Endodermal cell (in vitro differentiated cells): Measurements from ENCODE around the gene S1PR1. TPM values are rescaled to one million over a fixed set of nuclear protein-coding genes. Genes with fewer than 3 reads are reported as not detected.
"Not testable (repeated sequence)": the region's sequence is repeated elsewhere in the genome, so short reads cannot be mapped to it uniquely, and the experiment has no call there.

ENCODE experiments used
- DNase-seq: peaks from one replicate; pipeline ENCODE4 v3.0.0-alpha.2; 2017
- H3K27ac ChIP-seq: 2 replicates; pipeline ENCODE4 v1.5.1; 2013; ENCODE audit warnings: mild to moderate bottlenecking, low read depth, low read length, moderate library complexity
- H3K27me3 ChIP-seq: 2 replicates; pipeline ENCODE4 v1.6.1; 2013; ENCODE audit warnings: mild to moderate bottlenecking, low read length, moderate library complexity; ENCODE audit not compliant: insufficient read depth, control insufficient read depth, poor library complexity, severe bottlenecking
- H3K36me3 ChIP-seq: 2 replicates; pipeline ENCODE4 v1.7.0; 2013; ENCODE audit warnings: mild to moderate bottlenecking, low read length, moderate library complexity; ENCODE audit not compliant: control insufficient read depth, insufficient read depth
- H3K4me1 ChIP-seq: one replicate; pipeline ENCODE4 v1.7.0; 2013; ENCODE audit warnings: low read length; ENCODE audit not compliant: control insufficient read depth, insufficient read depth
- H3K4me3 ChIP-seq: 2 replicates; pipeline ENCODE4 v1.5.1; 2013; ENCODE audit warnings: mild to moderate bottlenecking, low read length, moderate library complexity
- H3K9ac ChIP-seq: 2 replicates; pipeline ENCODE4 v1.6.1; 2013; ENCODE audit warnings: mild to moderate bottlenecking, low read length, moderate library complexity; ENCODE audit not compliant: poor library complexity, severe bottlenecking; ENCODE audit errors: extremely low read depth
- H3K9me3 ChIP-seq: 2 replicates; pipeline ENCODE4 v1.6.1; 2013; ENCODE audit warnings: mild to moderate bottlenecking, low read length, moderate library complexity; ENCODE audit not compliant: control insufficient read depth
- H3K27ac Mint-ChIP-seq: 2 replicates; pipeline ENCODE4 v1.8.0; 2020; ENCODE audit warnings: mixed read lengths
- H3K27me3 Mint-ChIP-seq: 2 replicates; pipeline ENCODE4 v1.8.0; 2021; ENCODE audit warnings: mild to moderate bottlenecking, mixed read lengths; ENCODE audit not compliant: insufficient read depth
- H3K36me3 Mint-ChIP-seq: 2 replicates; pipeline ENCODE4 v1.8.0; 2020; ENCODE audit warnings: low read depth, mixed read lengths
- H3K4me1 Mint-ChIP-seq: 2 replicates; pipeline ENCODE4 v1.8.0; 2020; ENCODE audit warnings: mixed read lengths
- H3K4me3 Mint-ChIP-seq: 2 replicates; pipeline ENCODE4 v1.8.0; 2020; ENCODE audit warnings: mild to moderate bottlenecking, moderate library complexity, mixed read lengths
- H3K9me3 Mint-ChIP-seq: 2 replicates; pipeline ENCODE4 v1.8.0; 2020; ENCODE audit warnings: mild to moderate bottlenecking, mixed read lengths
- CTCF ChIP-seq: fragments of 200-600 bp; sonication (generic); conservative IDR thresholded peaks from 2 replicates; pipeline ENCODE4 v1.5.0; 2021; ENCODE audit warnings: antibody characterized with exemption, mild to moderate bottlenecking
- WGBS, 2 experiments: methylation state at CpG; one replicate each; pipeline versions ENCODE4 v1.1.5 to v1.1.7; 2013; ENCODE audit warnings: missing lambda C conversion rate in 2 of 2, mixed read lengths in 1 of 2; ENCODE audit not compliant: insufficient coverage in 1 of 2, insufficient read length in 1 of 2; 5-methylcytosine and 5-hydroxymethylcytosine counted together
- total RNA-seq, 2 donors: library from RNA; stranded (reverse); fragmentation: NEBNext Ultra II Directional in 1 of 2; extraction: Animal tissue kit (Norgen Biotek cat#: 25700) in 1 of 2; gene quantifications; 2 replicates in 1 of 2; 3 replicates in 1 of 2; pipeline ENCODE4 v1.2.1, GENCODE V29; 2021

Gene S1PR1
- total RNA-seq, 2 donors from 2014 or later: 0.35 to 0.53 TPM

GRCh38 chr1:101215363-101216011 is 21.3 kb upstream of the S1PR1 start:
- no peak overlapping the region for H3K27ac ChIP-seq
- no peaks in the 10 kb centered on the region for H3K27me3 ChIP-seq
- no peaks in the 10 kb centered on the region for H3K9me3 ChIP-seq
- no peak for TF ChIP-seq CTCF
- H3K4me3 ChIP-seq: no peak overlapping the region
- DNase-seq: no peak
- H3K27ac Mint-ChIP-seq: no peak overlapping the region
- no peak overlapping the region for H3K4me3 Mint-ChIP-seq
- no peaks in the 10 kb centered on the region for H3K36me3 Mint-ChIP-seq
- 91 to 99% methylated on average over 2 to 6 of the region's 6 CpGs for WGBS, 2 experiments
- peaks cover 6% of the 10 kb centered on the region for H3K4me1 Mint-ChIP-seq
- H3K9me3 Mint-ChIP-seq: no peaks in the 10 kb centered on the region
- H3K4me1 ChIP-seq: peaks cover 4% of the 10 kb centered on the region
- H3K9ac ChIP-seq: no peak overlapping the region
- H3K36me3 ChIP-seq: no peaks in the 10 kb centered on the region
- H3K27me3 Mint-ChIP-seq: no peaks in the 10 kb centered on the region

- no peaks in the 10 kb centered on the region for H3K27me3 Mint-ChIP-seq
- WGBS, 2 experiments: 89% methylated on average over 2 of the region's 2 CpGs; no CpG with 5 or more reads in 1 of the 2 experiments
- H3K9ac ChIP-seq: no peak overlapping the region
- H3K4me1 Mint-ChIP-seq: peaks cover 6% of the 10 kb centered on the region
- no peaks in the 10 kb centered on the region for H3K27me3 ChIP-seq
- TF ChIP-seq CTCF: no peak
- no peak overlapping the region for H3K27ac Mint-ChIP-seq
- no peaks in the 10 kb centered on the region for H3K9me3 Mint-ChIP-seq
- H3K36me3 Mint-ChIP-seq: no peaks in the 10 kb centered on the region
- H3K4me3 ChIP-seq: no peak overlapping the region
- no peaks in the 10 kb centered on the region for H3K9me3 ChIP-seq
- no peak overlapping the region for H3K27ac ChIP-seq
- DNase-seq: no peak
- H3K36me3 ChIP-seq: no peaks in the 10 kb centered on the region
- peaks cover 4% of the 10 kb centered on the region for H3K4me1 ChIP-seq
- no peak overlapping the region for H3K4me3 Mint-ChIP-seq
These were observed 20.2 kb upstream of the S1PR1 start for GRCh38 chr1:101216623-101217022.

- Histone ChIP-seq H3K36me3 (no peaks in the 10 kb centered on the region), H3K27ac (no peak overlapping the region), H3K4me1 (peaks cover 4% of the 10 kb centered on the region), H3K4me3 (no peak overlapping the region), H3K27me3 (no peaks in the 10 kb centered on the region), H3K9ac (no peak overlapping the region), H3K9me3 (no peaks in the 10 kb centered on the region)
- no peak overlapping the region for H3K27ac Mint-ChIP-seq
- H3K36me3 Mint-ChIP-seq: no peaks in the 10 kb centered on the region
- no peaks in the 10 kb centered on the region for H3K27me3 Mint-ChIP-seq
- no peak overlapping the region for H3K4me3 Mint-ChIP-seq
- no peak for DNase-seq
- TF ChIP-seq CTCF: no peak
- no peaks in the 10 kb centered on the region for H3K9me3 Mint-ChIP-seq
- peaks cover 6% of the 10 kb centered on the region for H3K4me1 Mint-ChIP-seq
- WGBS, 2 experiments: 89 to 100% methylated on average over 1 to 3 of the region's 3 CpGs
These were observed 19.7 kb upstream of the S1PR1 start for GRCh38 chr1:101217148-101217547.

GRCh38 chr1:101218968-101219367 is 17.9 kb upstream of the S1PR1 start:
- DNase-seq, H3K9me3 Mint-ChIP-seq, H3K4me3 Mint-ChIP-seq, H3K9me3 ChIP-seq, H3K27me3 Mint-ChIP-seq, H3K36me3 Mint-ChIP-seq, H3K27me3 ChIP-seq, H3K9ac ChIP-seq, H3K4me3 ChIP-seq, H3K27ac Mint-ChIP-seq, H3K27ac ChIP-seq, H3K4me1 ChIP-seq, H3K36me3 ChIP-seq, H3K4me1 Mint-ChIP-seq: not testable (repeated sequence)
- WGBS, 2 experiments: 83 to 96% methylated on average over 6 of the region's 6 CpGs
